IMR-90 (cell line): Measurements from ENCODE around the gene HSPA1L. TPM values are rescaled to one million over a fixed set of nuclear protein-coding genes. Genes with fewer than 3 reads are reported as not detected.
A peak's percentile ranks its signal among the peaks of the same experiment; 100 is the strongest.

ENCODE experiments used
- ATAC-seq: fragments of 200-7000 bp; cut with Tn5 transposase; 2 replicates; pipeline ENCODE4 v1.9.1; 2020; ENCODE audit warnings: low read depth, mild to moderate bottlenecking, moderate library complexity
- BruUV-seq: library from RNA; stranded (reverse); fragments of 400-500 nt; replicated peaks from 2 replicates; lab custom pipeline; 2021; lab: Mats Ljungman, UMichigan
- CTCF ChIA-PET: fragments of 300-600 bp; formaldehyde crosslinking; extraction: SDS; loops from one replicate; lab custom pipeline; 2021; ENCODE audit warnings: antibody characterized with exemption; lab: Yijun Ruan, JAX
- POLR2A ChIA-PET: fragments of 300-600 bp; sonication (Branson Sonifier 250); formaldehyde crosslinking; loops from one replicate; lab custom pipeline; 2022; ENCODE audit warnings: antibody characterized with exemption; ENCODE audit not compliant: unreplicated experiment; lab: Charles Lee
- DNase-seq: peaks from one replicate; pipeline ENCODE4 v3.0.0; 2013
- H2AFZ ChIP-seq: replicated peaks from 2 replicates; pipeline ENCODE3; 2013; ENCODE audit warnings: low read length, mild to moderate bottlenecking; ENCODE audit not compliant: poor library complexity
- H2AK5ac ChIP-seq: 2 replicates; pipeline ENCODE4 v1.6.1; 2013; ENCODE audit warnings: low read depth, low read length, inconsistent platforms
- H2AK9ac ChIP-seq: replicated peaks from 2 replicates; pipeline ENCODE3; 2013; ENCODE audit warnings: mild to moderate bottlenecking, low read depth, low read length, moderate library complexity; ENCODE audit not compliant: poor library complexity
- H2BK120ac ChIP-seq: 2 replicates; pipeline ENCODE4 v1.6.1; 2013; ENCODE audit warnings: low read depth, low read length, inconsistent platforms
- H2BK15ac ChIP-seq: 3 replicates; pipeline ENCODE4 v1.6.1; 2013; ENCODE audit warnings: low read depth, low read length, inconsistent platforms
- H2BK20ac ChIP-seq: 2 replicates; pipeline ENCODE4 v1.6.1; 2013; ENCODE audit warnings: low read depth, mild to moderate bottlenecking, inconsistent platforms, low read length, moderate library complexity
- H2BK5ac ChIP-seq: 2 replicates; pipeline ENCODE4 v1.6.1; 2013; ENCODE audit warnings: mild to moderate bottlenecking, low read depth, low read length, inconsistent platforms; ENCODE audit not compliant: poor library complexity, severe bottlenecking
- H3K14ac ChIP-seq: replicated peaks from 2 replicates; pipeline ENCODE4 v1.6.1; 2013; ENCODE audit warnings: low read depth, low read length, inconsistent platforms
- H3K18ac ChIP-seq: 2 replicates; pipeline ENCODE4 v1.6.1; 2013; ENCODE audit warnings: low read depth, low read length, control low read depth
- H3K23ac ChIP-seq: 2 replicates; pipeline ENCODE4 v1.6.1; 2013; ENCODE audit warnings: low read depth, low read length, inconsistent platforms
- H3K27ac ChIP-seq: 2 replicates; pipeline ENCODE4 v1.5.1; 2013; ENCODE audit warnings: mild to moderate bottlenecking, control low read depth, low read length; ENCODE audit not compliant: insufficient read depth
- H3K27me3 ChIP-seq: 2 replicates; pipeline ENCODE4 v1.6.1; 2013; ENCODE audit warnings: low read length; ENCODE audit not compliant: control insufficient read depth, insufficient read depth
- H3K36me3 ChIP-seq: 2 replicates; pipeline ENCODE4 v1.6.1; 2013; ENCODE audit warnings: low read length, mixed read lengths; ENCODE audit not compliant: control insufficient read depth, insufficient read depth
- H3K4ac ChIP-seq: 2 replicates; pipeline ENCODE4 v1.6.1; 2013; ENCODE audit warnings: low read depth, low read length, inconsistent platforms
- H3K4me1 ChIP-seq: 2 replicates; pipeline ENCODE4 v1.6.1; 2013; ENCODE audit warnings: low read length, mixed read lengths; ENCODE audit not compliant: control insufficient read depth, insufficient read depth
- H3K4me2 ChIP-seq: 2 replicates; pipeline ENCODE4 v1.6.1; 2013; ENCODE audit warnings: low read depth, mild to moderate bottlenecking, control low read depth, low read length, moderate library complexity
- H3K4me3 ChIP-seq: 2 replicates; pipeline ENCODE4 v1.5.1; 2013; ENCODE audit warnings: low read depth, mild to moderate bottlenecking, control low read depth, low read length, moderate library complexity; ENCODE audit not compliant: insufficient read depth
- H3K56ac ChIP-seq: 2 replicates; pipeline ENCODE4 v1.6.1; 2013; ENCODE audit warnings: low read length, inconsistent platforms; ENCODE audit not compliant: insufficient read depth; ENCODE audit errors: extremely low read depth
- H3K79me1 ChIP-seq, 2 experiments: 2 replicates each; pipeline ENCODE4 v1.6.1; 2013; ENCODE audit warnings: low read length in 2 of 2, inconsistent platforms in 1 of 2, low read depth in 1 of 2
- H3K9ac ChIP-seq: 2 replicates; pipeline ENCODE4 v1.6.1; 2013; ENCODE audit warnings: low read depth, low read length, control low read depth
- H3K9me1 ChIP-seq: 2 replicates; pipeline ENCODE4 v1.6.1; 2013; ENCODE audit warnings: low read length, inconsistent platforms; ENCODE audit not compliant: insufficient read depth
- H3K9me3 ChIP-seq: 2 replicates; pipeline ENCODE4 v1.6.1; 2013; ENCODE audit warnings: low read length; ENCODE audit not compliant: control insufficient read depth, insufficient read depth
- H4K20me1 ChIP-seq: 2 replicates; pipeline ENCODE4 v1.6.1; 2013; ENCODE audit warnings: low read length, inconsistent platforms; ENCODE audit not compliant: insufficient read depth
- H4K5ac ChIP-seq: 2 replicates; pipeline ENCODE4 v1.6.1; 2013; ENCODE audit warnings: mild to moderate bottlenecking, low read depth, low read length, control low read depth
- H4K8ac ChIP-seq, 2 experiments: 2 replicates each; pipeline ENCODE4 v1.6.1; 2013; ENCODE audit warnings: low read depth in 2 of 2, low read length in 2 of 2, control low read depth in 1 of 2, inconsistent platforms in 1 of 2
- H4K91ac ChIP-seq: 2 replicates; pipeline ENCODE4 v1.6.1; 2013; ENCODE audit warnings: low read depth, low read length, inconsistent platforms; ENCODE audit not compliant: insufficient read depth
- CEBPB ChIP-seq: IDR thresholded peaks from 2 replicates; pipeline ENCODE4 v1.6.1; 2012; ENCODE audit warnings: low read depth, low read length, improper control_type of control experiment
- MAFK ChIP-seq: IDR thresholded peaks from 2 replicates; pipeline ENCODE4 v1.6.1; 2012; ENCODE audit warnings: low read depth, low read length, improper control_type of control experiment
- NFE2L2 ChIP-seq: fragments of 150-350 bp; IDR thresholded peaks from 2 replicates; pipeline ENCODE4 v1.6.1; 2016; ENCODE audit warnings: low read depth, mild to moderate bottlenecking, low read length
- POLR2A ChIP-seq: IDR thresholded peaks from 2 replicates; pipeline ENCODE4 v1.6.1; 2012; ENCODE audit warnings: mild to moderate bottlenecking, low read depth, low read length
- RCOR1 ChIP-seq: IDR thresholded peaks from 2 replicates; pipeline ENCODE4 v1.6.1; 2012; ENCODE audit warnings: mild to moderate bottlenecking, low read length, improper control_type of control experiment; ENCODE audit not compliant: insufficient replicate concordance
- WGBS, 2 experiments: methylation state at CpG; one replicate each; pipeline versions ENCODE4 v1.1.5 to v1.1.7; 2013; ENCODE audit warnings: missing lambda C conversion rate in 2 of 2; ENCODE audit not compliant: insufficient read length in 1 of 2; ENCODE audit errors: extremely low coverage in 2 of 2; 5-methylcytosine and 5-hydroxymethylcytosine counted together
- dilution Hi-C: fragments of 300-500 bp; cut with HindIII; formaldehyde crosslinking; loops from one replicate; pipeline ENCODE4 v1.14.3; 2018; ENCODE audit warnings: low sequenced_read_pairs; ENCODE audit not compliant: unreplicated experiment
- in situ Hi-C: fragments of 300-500 bp; cut with MboI; formaldehyde crosslinking; loops from 3 replicates; pipeline ENCODE4 v1.14.3; 2019; ENCODE audit warnings: low sequenced_read_pairs, inconsistent platforms, mixed read lengths
- intact Hi-C: fragments of 100-400 bp; cut with micrococcal nuclease; formaldehyde crosslinking; loops from 2 replicates; pipeline ENCODE4 v1.10.0; 2022
- polyA plus RNA-seq, 3 experiments: library from polyadenylated mRNA; depleted of rRNA; stranded (reverse); fragments of >200 nt; gene quantifications; 2 replicates each; pipeline ENCODE4 v1.2.3, GENCODE V29; 2012; ENCODE audit warnings: low replicate concordance in 1 of 3
- total RNA-seq: library from RNA; depleted of rRNA; stranded (reverse); fragments of >200 nt; gene quantifications from 2 replicates; pipeline ENCODE4 v1.2.3, GENCODE V29; 2012

The HSPA1L gene
- total and polyA plus RNA-seq, 2 of the 4 experiments (the other 2 are of a cell fraction): 0.97 to 1.3 TPM

DNA sequence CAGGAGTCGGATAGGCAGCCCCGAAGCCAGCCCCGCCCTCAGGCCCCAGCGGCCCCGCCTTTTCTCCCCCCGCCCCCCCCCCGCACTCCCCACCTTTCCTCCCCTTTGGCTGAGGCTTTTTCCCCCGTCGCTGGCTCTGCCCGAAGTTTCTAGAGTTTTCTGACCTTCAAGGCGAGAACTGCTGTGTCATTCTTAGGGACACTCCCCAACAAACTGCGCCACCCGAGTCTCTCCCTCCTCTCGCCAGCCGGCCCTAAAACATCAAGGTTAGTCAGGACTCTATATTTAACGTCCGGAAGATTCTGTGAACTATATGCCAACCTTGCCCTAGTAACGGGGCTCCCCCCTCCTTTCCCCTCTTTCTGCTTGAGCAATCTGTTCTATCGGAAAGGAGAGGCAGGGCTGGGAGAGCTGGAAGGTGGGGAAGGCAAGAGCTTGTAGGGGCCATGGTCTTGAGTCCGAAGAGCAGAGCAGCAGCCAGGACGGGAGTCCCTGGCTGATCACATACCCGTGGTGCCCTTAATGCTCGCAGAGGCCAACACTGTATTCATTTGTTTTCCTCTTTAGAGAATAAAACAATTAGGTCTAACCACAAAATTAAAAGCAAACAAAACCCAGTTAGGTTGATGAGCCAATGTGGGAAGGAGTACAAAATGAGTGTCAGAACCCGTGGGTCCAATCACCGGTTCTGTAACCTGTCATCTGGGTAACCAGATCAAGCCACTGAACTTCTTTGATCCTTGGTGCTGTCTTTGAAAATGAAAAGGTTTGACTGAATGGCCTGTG is 7.1 kb upstream of the HSPA1L start:
- dilution Hi-C loops: no loop called here
- in situ Hi-C loops: no loop called here

More for the DNA sequence above, 7.1 kb upstream of the HSPA1L start:
- peak overlapping the region; percentile 57 for H2BK15ac ChIP-seq
- peak overlapping the region; percentile 85 for H3K27ac ChIP-seq
- no peaks in the 10 kb centered on the region for H4K20me1 ChIP-seq
- peak overlapping the region; percentile 64 for H2BK20ac ChIP-seq
- ChIA-PET CTCF (interaction anchor here (0.5 to 1.3 kb wide), 2 partner anchors 15 to 1159 kb away, joined by 3 read pairs; partner anchors contain the start of gene LSM2), POLR2A (no interaction called here)
- no peaks in the 10 kb centered on the region for H3K9me3 ChIP-seq
- H4K91ac ChIP-seq: peak overlapping the region; percentile 92
- peak overlapping the region; percentile 85 for H3K18ac ChIP-seq
- no CpG with 5 or more reads among the region's 25 CpGs for WGBS, 2 experiments
- H2AK5ac ChIP-seq: peak overlapping the region; percentile 88
- H2AFZ ChIP-seq: peak overlapping the region; percentile 90
- peaks cover 10% of the 10 kb centered on the region for H3K4me1 ChIP-seq
- H3K9ac ChIP-seq: peak overlapping the region; percentile 87
- H3K36me3 ChIP-seq: no peaks in the 10 kb centered on the region
- peaks cover 10 to 50% of the 10 kb centered on the region in 2 experiments for H3K79me1 ChIP-seq
- H4K5ac ChIP-seq: peak overlapping the region; percentile 69
- peak overlapping the region; percentile 82 for H2BK5ac ChIP-seq
- peak overlapping the region; percentile 85 for H3K14ac ChIP-seq
- peak overlapping the region; percentile 79 to 84 for H4K8ac ChIP-seq
- intact Hi-C loops: no loop called here
- no TSS peak for BruUV-seq
- H3K9me1 ChIP-seq: peaks cover 7% of the 10 kb centered on the region
- no peaks in the 10 kb centered on the region for H3K27me3 ChIP-seq
- ATAC-seq (peak; percentile 62), DNase-seq (peak; percentile 64)
- H3K4me3 ChIP-seq: peak overlapping the region; percentile 48
- peak overlapping the region; percentile 83 for H2BK120ac ChIP-seq
- peak overlapping the region; percentile 76 for H2AK9ac ChIP-seq
- peak overlapping the region; percentile 94 for H3K4me2 ChIP-seq
- peak overlapping the region; percentile 91 for H3K4ac ChIP-seq
- peak; percentile 43 for TF ChIP-seq MAFK
- TF ChIP-seq NFE2L2: peak; percentile 93
- TF ChIP-seq POLR2A: peak; percentile 54; the same call in 1 of the 2 replicates
- peak; percentile 44; the same call in 1 of the 2 replicates for TF ChIP-seq CEBPB
- no peak for TF ChIP-seq RCOR1
- H3K56ac ChIP-seq: peak overlapping the region; percentile 94
- H3K23ac ChIP-seq: peak overlapping the region; percentile 94
